HEK293 (cell line): ENCODE data around the gene EHMT1.

Experiments used
- CTCF ChIA-PET: fragments of 350-600 bp; formaldehyde crosslinking; extraction: SDS; loops from one replicate; lab custom pipeline; 2021; ENCODE audit warnings: antibody characterized with exemption; lab: Yijun Ruan, JAX
- POLR2A ChIA-PET: fragments of 300-600 bp; formaldehyde crosslinking; extraction: SDS; loops from one replicate; lab custom pipeline; 2020; ENCODE audit warnings: antibody characterized with exemption, inconsistent platforms; lab: Yijun Ruan, JAX
- H3K27ac ChIP-seq: fragments of 200-500 bp; sonication (Bioruptor generic); 2 replicates; pipeline ENCODE4 v1.5.1; 2014; ENCODE audit warnings: low read depth, low read length, control low read depth, inconsistent platforms; ENCODE audit errors: extremely low read depth
- H3K36me3 ChIP-seq, 2 experiments: fragments of 200-500 bp in 1 of 2; sonication (Bioruptor generic) in 1 of 2; 1 replicate in 1 of 2; 2 replicates in 1 of 2; pipeline ENCODE4 v1.5.1; 2014 to 2017; ENCODE audit warnings: inconsistent platforms in 2 of 2, low read length in 2 of 2; ENCODE audit not compliant: control insufficient read depth in 2 of 2, insufficient read depth in 1 of 2
- H3K4me1 ChIP-seq: fragments of 200-500 bp; sonication (Bioruptor generic); 2 replicates; pipeline ENCODE4 v1.5.1; 2014; ENCODE audit warnings: mild to moderate bottlenecking, low read length, inconsistent platforms; ENCODE audit not compliant: control insufficient read depth, insufficient read depth
- H3K4me3 ChIP-seq: 2 replicates; pipeline ENCODE4 v1.5.1; 2011; ENCODE audit warnings: low read depth, mild to moderate bottlenecking, control low read depth, low read length, moderate library complexity
- H3K9me3 ChIP-seq: fragments of 200-500 bp; sonication (Bioruptor generic); 2 replicates; pipeline ENCODE4 v1.5.1; 2014; ENCODE audit warnings: low read depth, low read length, inconsistent platforms; ENCODE audit not compliant: control insufficient read depth, insufficient read depth
- EGR2 ChIP-seq: fragments of 450-650 bp; formaldehyde crosslinking; IDR thresholded peaks from 2 replicates; pipeline ENCODE4 v1.5.1; 2016; ENCODE audit warnings: low read depth, missing biosample characterization, missing genetic modification characterization
- GLIS2 ChIP-seq: fragments of 450-650 bp; formaldehyde crosslinking; IDR thresholded peaks from 2 replicates; pipeline ENCODE4 v1.5.1; 2016; ENCODE audit warnings: missing biosample characterization, missing genetic modification characterization
- KLF7 ChIP-seq: fragments of 450-650 bp; formaldehyde crosslinking; IDR thresholded peaks from 2 replicates; pipeline ENCODE4 v1.5.1; 2016; ENCODE audit warnings: missing biosample characterization, missing genetic modification characterization, borderline replicate concordance
- MYNN ChIP-seq: fragments of 450-650 bp; formaldehyde crosslinking; IDR thresholded peaks from 2 replicates; pipeline ENCODE4 v1.5.1; 2016; ENCODE audit warnings: missing biosample characterization, missing genetic modification characterization, borderline replicate concordance
- SP7 ChIP-seq: fragments of 450-650 bp; formaldehyde crosslinking; IDR thresholded peaks from 2 replicates; pipeline ENCODE4 v1.5.1; 2016; ENCODE audit warnings: missing biosample characterization, missing genetic modification characterization
- YY1 ChIP-seq: fragments of 450-650 bp; formaldehyde crosslinking; IDR thresholded peaks from 2 replicates; pipeline ENCODE4 v1.5.1; 2018; ENCODE audit warnings: missing biosample characterization, missing genetic modification characterization
- ZBTB21 ChIP-seq: fragments of 450-650 bp; formaldehyde crosslinking; IDR thresholded peaks from 2 replicates; pipeline ENCODE4 v1.5.1; 2017; ENCODE audit warnings: missing biosample characterization, missing genetic modification characterization
- ZNF132 ChIP-seq: fragments of 450-650 bp; formaldehyde crosslinking; IDR thresholded peaks from 2 replicates; pipeline ENCODE4 v1.5.1; 2017; ENCODE audit warnings: missing biosample characterization, missing genetic modification characterization, borderline replicate concordance
- ZNF354C ChIP-seq: fragments of 450-650 bp; formaldehyde crosslinking; IDR thresholded peaks from 2 replicates; pipeline ENCODE4 v1.5.1; 2016; ENCODE audit warnings: missing biosample characterization, missing genetic modification characterization, low read depth, borderline replicate concordance
- ZNF48 ChIP-seq: fragments of 450-650 bp; formaldehyde crosslinking; IDR thresholded peaks from 2 replicates; pipeline ENCODE4 v1.5.1; 2016; ENCODE audit warnings: missing biosample characterization, missing genetic modification characterization
- ZNF514 ChIP-seq: fragments of 450-650 bp; formaldehyde crosslinking; IDR thresholded peaks from 2 replicates; pipeline ENCODE4 v1.5.1; 2016; ENCODE audit warnings: missing biosample characterization, missing genetic modification characterization
- ZNF629 ChIP-seq: fragments of 450-650 bp; formaldehyde crosslinking; IDR thresholded peaks from 2 replicates; pipeline ENCODE4 v1.5.1; 2017; ENCODE audit warnings: missing biosample characterization, missing genetic modification characterization
- ZNF670 ChIP-seq: fragments of 450-650 bp; formaldehyde crosslinking; IDR thresholded peaks from 2 replicates; pipeline ENCODE4 v1.5.1; 2016; ENCODE audit warnings: missing biosample characterization, missing genetic modification characterization, low read depth
- ZNF76 ChIP-seq: fragments of 450-650 bp; formaldehyde crosslinking; IDR thresholded peaks from 2 replicates; pipeline ENCODE4; 2016; ENCODE audit warnings: low read depth, missing biosample characterization, missing genetic modification characterization, borderline replicate concordance
- TF ChIP-seq, protein P1 (sequence below): fragments of 450-650 bp; formaldehyde crosslinking; optimal IDR thresholded peaks from 2 replicates; pipeline ENCODE3; 2016; ENCODE audit warnings: missing biosample characterization, mild to moderate bottlenecking, missing genetic modification characterization
- TF ChIP-seq, protein P2 (sequence below): fragments of 450-650 bp; formaldehyde crosslinking; IDR thresholded peaks from 2 replicates; pipeline ENCODE4 v1.5.1; 2017; ENCODE audit warnings: missing biosample characterization, missing genetic modification characterization
- TF ChIP-seq, protein P3 (sequence below): fragments of 450-650 bp; formaldehyde crosslinking; IDR thresholded peaks from 2 replicates; pipeline ENCODE4 v1.5.1; 2016; ENCODE audit warnings: missing biosample characterization, missing genetic modification characterization
- TF ChIP-seq, protein P4 (sequence below): fragments of 450-650 bp; formaldehyde crosslinking; conservative IDR thresholded peaks from 2 replicates; pipeline ENCODE4 v1.5.1; 2016; ENCODE audit warnings: low read depth, missing biosample characterization, missing genetic modification characterization
- TF ChIP-seq, protein P5 (sequence below): fragments of 450-650 bp; formaldehyde crosslinking; IDR thresholded peaks from 2 replicates; pipeline ENCODE4 v1.5.1; 2016; ENCODE audit warnings: missing biosample characterization, missing genetic modification characterization
- TF ChIP-seq, protein P6 (sequence below): fragments of 450-650 bp; formaldehyde crosslinking; IDR thresholded peaks from 2 replicates; pipeline ENCODE4 v1.5.1; 2016; ENCODE audit warnings: missing biosample characterization, missing genetic modification characterization

The EHMT1 gene

DNA sequence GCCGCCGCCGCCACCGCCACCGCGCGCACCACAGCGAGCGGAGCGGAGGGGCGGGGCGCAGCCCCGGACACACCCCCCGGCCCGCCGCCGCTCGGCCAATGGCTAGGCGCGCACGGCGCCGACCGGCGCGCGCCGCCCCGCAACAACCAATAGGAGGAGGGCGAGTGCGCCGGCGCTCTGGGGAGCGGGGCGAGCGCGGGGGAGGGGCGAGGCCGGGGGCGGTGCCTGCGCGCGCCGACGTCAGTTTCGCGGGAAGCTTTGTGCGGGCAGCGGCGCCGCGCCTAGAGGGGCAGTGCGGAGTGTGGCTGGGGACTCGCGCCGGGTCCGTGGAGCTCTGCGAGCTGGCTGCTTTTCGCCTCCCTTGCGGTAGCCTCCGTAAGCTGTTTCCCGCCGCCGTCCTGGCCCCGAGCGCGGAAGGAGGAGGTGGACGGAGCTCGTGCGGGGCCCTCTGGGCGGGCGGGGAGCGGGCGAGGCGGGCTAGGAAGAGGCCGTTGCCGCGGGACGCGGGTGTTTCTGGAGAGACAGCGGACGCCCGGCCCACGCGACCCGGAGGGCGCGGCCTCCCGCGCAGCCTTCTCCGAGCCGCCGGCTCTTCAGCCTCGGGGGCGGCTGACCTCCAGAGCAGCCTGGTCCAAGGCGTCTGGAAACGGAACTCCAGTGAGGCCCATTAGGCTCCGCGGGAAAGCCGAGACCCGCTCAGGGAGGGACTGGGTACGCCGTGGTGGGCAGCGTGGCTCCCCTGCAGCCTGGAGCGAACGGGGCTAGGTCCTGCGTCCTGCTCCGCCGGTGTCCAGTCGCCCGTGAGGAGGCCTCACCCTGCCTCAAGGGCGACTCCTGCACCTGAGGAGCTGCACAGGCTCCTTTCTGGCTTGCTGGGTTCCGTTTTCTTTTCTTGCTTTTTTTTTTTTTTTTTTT, 28.1 kb upstream of the EHMT1 start, which contains the start of gene ZMYND19:
TSS of gene ZMYND19 (minus strand) at position 44 of the 915 bp plus-strand sequence. CDS start 249 bp downstream, outside the sequence.
- ChIA-PET POLR2A (interaction anchor here (0.5 to 4.2 kb wide), 15 partner anchors 9 to 267 kb away, joined by 3 to 43 read pairs (median 6); partner anchors contain the start of genes ARRDC1, DPH7, EHMT1 and MRPL41), CTCF (interaction anchor here (0.5 to 2.0 kb wide), 7 partner anchors 9 to 56 kb away, joined by 3 to 9 read pairs (median 3); partner anchors contain the start of gene DPH7)
- Histone ChIP-seq H3K4me3 (peak within 1 kb of the TSS; percentile 75), H3K36me3 (peaks cover 4 to 37% of the 10 kb centered on the region in 2 experiments; a peak in 2 of 3 replicates), H3K4me1 (peaks cover 2% of the 10 kb centered on the region; the same call in 1 of the 2 replicates), H3K27ac (peak within 1 kb of the TSS; percentile 75; the same call in 1 of the 2 replicates), H3K9me3 (no peaks in the 10 kb centered on the region)
- TF ChIP-seq ZBTB21 (tag by site-specific recombination) (no peak), YY1 (tag by site-specific recombination) (no peak), EGR2 (tag by site-specific recombination) (peak; percentile 65), ZNF514 (tag by site-specific recombination) (no peak), KLF7 (tag by site-specific recombination) (no peak), SP7 (tag by site-specific recombination) (peak; percentile 60), GLIS2 (peak; percentile 96), ZNF132 (tag by site-specific recombination) (no peak), ZNF76 (tag by site-specific recombination) (peak; percentile 63; the same call in 1 of the 2 replicates), ZNF48 (tag by site-specific recombination) (no peak), ZNF670 (no peak), MYNN (tag by site-specific recombination) (no peak), ZNF354C (tag by site-specific recombination) (no peak), ZNF629 (tag by site-specific recombination) (0 out of 2 replicates have a peak, but pooled peaks have one; percentile 14)
- TF ChIP-seq, protein P1, sequence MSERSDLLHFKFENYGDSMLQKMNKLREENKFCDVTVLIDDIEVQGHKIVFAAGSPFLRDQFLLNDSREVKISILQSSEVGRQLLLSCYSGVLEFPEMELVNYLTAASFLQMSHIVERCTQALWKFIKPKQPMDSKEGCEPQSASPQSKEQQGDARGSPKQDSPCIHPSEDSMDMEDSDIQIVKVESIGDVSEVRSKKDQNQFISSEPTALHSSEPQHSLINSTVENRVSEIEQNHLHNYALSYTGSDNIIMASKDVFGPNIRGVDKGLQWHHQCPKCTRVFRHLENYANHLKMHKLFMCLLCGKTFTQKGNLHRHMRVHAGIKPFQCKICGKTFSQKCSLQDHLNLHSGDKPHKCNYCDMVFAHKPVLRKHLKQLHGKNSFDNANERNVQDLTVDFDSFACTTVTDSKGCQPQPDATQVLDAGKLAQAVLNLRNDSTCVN (tag by site-specific recombination) = peak; percentile 94
- TF ChIP-seq, protein P2, sequence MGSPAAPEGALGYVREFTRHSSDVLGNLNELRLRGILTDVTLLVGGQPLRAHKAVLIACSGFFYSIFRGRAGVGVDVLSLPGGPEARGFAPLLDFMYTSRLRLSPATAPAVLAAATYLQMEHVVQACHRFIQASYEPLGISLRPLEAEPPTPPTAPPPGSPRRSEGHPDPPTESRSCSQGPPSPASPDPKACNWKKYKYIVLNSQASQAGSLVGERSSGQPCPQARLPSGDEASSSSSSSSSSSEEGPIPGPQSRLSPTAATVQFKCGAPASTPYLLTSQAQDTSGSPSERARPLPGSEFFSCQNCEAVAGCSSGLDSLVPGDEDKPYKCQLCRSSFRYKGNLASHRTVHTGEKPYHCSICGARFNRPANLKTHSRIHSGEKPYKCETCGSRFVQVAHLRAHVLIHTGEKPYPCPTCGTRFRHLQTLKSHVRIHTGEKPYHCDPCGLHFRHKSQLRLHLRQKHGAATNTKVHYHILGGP (tag by site-specific recombination) = no peak
- TF ChIP-seq, protein P3, sequence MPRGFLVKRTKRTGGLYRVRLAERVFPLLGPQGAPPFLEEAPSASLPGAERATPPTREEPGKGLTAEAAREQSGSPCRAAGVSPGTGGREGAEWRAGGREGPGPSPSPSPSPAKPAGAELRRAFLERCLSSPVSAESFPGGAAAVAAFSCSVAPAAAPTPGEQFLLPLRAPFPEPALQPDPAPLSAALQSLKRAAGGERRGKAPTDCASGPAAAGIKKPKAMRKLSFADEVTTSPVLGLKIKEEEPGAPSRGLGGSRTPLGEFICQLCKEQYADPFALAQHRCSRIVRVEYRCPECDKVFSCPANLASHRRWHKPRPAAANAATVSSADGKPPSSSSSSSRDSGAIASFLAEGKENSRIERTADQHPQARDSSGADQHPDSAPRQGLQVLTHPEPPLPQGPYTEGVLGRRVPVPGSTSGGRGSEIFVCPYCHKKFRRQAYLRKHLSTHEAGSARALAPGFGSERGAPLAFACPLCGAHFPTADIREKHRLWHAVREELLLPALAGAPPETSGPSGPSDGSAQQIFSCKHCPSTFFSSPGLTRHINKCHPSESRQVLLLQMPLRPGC (tag by site-specific recombination) = peak; percentile 37; the same call in 1 of the 2 replicates
- TF ChIP-seq, protein P4, sequence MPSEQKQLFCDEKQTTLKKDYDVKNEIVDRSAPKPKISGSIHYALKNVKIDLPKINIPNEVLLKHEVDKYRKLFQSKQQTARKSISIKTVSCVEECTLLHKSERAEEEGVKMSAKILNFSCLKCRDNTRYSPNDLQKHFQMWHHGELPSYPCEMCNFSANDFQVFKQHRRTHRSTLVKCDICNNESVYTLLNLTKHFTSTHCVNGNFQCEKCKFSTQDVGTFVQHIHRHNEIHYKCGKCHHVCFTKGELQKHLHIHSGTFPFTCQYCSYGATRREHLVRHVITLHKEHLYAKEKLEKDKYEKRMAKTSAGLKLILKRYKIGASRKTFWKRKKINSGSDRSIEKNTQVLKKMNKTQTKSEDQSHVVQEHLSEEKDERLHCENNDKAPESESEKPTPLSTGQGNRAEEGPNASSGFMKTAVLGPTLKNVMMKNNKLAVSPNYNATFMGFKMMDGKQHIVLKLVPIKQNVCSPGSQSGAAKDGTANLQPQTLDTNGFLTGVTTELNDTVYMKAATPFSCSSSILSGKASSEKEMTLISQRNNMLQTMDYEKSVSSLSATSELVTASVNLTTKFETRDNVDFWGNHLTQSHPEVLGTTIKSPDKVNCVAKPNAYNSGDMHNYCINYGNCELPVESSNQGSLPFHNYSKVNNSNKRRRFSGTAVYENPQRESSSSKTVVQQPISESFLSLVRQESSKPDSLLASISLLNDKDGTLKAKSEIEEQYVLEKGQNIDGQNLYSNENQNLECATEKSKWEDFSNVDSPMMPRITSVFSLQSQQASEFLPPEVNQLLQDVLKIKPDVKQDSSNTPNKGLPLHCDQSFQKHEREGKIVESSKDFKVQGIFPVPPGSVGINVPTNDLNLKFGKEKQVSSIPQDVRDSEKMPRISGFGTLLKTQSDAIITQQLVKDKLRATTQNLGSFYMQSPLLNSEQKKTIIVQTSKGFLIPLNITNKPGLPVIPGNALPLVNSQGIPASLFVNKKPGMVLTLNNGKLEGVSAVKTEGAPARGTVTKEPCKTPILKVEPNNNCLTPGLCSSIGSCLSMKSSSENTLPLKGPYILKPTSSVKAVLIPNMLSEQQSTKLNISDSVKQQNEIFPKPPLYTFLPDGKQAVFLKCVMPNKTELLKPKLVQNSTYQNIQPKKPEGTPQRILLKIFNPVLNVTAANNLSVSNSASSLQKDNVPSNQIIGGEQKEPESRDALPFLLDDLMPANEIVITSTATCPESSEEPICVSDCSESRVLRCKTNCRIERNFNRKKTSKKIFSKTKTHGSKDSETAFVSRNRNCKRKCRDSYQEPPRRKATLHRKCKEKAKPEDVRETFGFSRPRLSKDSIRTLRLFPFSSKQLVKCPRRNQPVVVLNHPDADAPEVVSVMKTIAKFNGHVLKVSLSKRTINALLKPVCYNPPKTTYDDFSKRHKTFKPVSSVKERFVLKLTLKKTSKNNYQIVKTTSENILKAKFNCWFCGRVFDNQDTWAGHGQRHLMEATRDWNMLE (tag by site-specific recombination) = no peak
- TF ChIP-seq, protein P5, sequence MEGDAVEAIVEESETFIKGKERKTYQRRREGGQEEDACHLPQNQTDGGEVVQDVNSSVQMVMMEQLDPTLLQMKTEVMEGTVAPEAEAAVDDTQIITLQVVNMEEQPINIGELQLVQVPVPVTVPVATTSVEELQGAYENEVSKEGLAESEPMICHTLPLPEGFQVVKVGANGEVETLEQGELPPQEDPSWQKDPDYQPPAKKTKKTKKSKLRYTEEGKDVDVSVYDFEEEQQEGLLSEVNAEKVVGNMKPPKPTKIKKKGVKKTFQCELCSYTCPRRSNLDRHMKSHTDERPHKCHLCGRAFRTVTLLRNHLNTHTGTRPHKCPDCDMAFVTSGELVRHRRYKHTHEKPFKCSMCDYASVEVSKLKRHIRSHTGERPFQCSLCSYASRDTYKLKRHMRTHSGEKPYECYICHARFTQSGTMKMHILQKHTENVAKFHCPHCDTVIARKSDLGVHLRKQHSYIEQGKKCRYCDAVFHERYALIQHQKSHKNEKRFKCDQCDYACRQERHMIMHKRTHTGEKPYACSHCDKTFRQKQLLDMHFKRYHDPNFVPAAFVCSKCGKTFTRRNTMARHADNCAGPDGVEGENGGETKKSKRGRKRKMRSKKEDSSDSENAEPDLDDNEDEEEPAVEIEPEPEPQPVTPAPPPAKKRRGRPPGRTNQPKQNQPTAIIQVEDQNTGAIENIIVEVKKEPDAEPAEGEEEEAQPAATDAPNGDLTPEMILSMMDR (tag by site-specific recombination) = peak; percentile 25
- TF ChIP-seq, protein P6, sequence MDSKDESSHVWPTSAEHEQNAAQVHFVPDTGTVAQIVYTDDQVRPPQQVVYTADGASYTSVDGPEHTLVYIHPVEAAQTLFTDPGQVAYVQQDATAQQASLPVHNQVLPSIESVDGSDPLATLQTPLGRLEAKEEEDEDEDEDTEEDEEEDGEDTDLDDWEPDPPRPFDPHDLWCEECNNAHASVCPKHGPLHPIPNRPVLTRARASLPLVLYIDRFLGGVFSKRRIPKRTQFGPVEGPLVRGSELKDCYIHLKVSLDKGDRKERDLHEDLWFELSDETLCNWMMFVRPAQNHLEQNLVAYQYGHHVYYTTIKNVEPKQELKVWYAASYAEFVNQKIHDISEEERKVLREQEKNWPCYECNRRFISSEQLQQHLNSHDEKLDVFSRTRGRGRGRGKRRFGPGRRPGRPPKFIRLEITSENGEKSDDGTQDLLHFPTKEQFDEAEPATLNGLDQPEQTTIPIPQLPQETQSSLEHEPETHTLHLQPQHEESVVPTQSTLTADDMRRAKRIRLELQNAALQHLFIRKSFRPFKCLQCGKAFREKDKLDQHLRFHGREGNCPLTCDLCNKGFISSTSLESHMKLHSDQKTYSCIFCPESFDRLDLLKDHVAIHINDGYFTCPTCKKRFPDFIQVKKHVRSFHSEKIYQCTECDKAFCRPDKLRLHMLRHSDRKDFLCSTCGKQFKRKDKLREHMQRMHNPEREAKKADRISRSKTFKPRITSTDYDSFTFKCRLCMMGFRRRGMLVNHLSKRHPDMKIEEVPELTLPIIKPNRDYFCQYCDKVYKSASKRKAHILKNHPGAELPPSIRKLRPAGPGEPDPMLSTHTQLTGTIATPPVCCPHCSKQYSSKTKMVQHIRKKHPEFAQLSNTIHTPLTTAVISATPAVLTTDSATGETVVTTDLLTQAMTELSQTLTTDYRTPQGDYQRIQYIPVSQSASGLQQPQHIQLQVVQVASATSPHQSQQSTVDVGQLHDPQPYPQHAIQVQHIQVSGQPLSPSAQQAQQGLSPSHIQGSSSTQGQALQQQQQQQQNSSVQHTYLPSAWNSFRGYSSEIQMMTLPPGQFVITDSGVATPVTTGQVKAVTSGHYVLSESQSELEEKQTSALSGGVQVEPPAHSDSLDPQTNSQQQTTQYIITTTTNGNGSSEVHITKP = no peak
